ENCODE results near the gene PTPN12. TPM values are rescaled to one million over a fixed set of nuclear protein-coding genes. Genes with fewer than 3 reads are reported as not detected.

Gene PTPN12
- polyA plus RNA-seq, 1 experiment, result 45.3 TPM

GRCh38 chr7:77653572-77653971 lies 116.5 kb downstream of the PTPN12 start:
- Histone ChIP-seq H3K4me3 (ENCODE audit: low read depth, low read length) (no peak overlapping the region), H3K27me3 (ENCODE audit: control insufficient read depth, insufficient read depth, low read length) (no peaks in the 10 kb centered on the region), H3K9me3 (ENCODE audit: control insufficient read depth, insufficient read depth, low read length) (no peaks in the 10 kb centered on the region), H3K27ac (ENCODE audit: low read depth, low read length) (no peak overlapping the region)
- CTCF ChIA-PET, result interaction anchor here (0.7 to 6.2 kb wide), 3 partner anchors 37 to 283 kb away, joined by 3 to 116 read pairs (median 5); no protein-coding TSS in a partner anchor
- POLR2A ChIA-PET, result no interaction called here
- DNase-seq (ENCODE audit: low read depth, low spot score), result no peak
- no peak for TF ChIP-seq CTCF (IDR thresholded peaks at IDR 0.05; ENCODE audit: low read depth, low read length)

GRCh38 chr7:77655356-77655755 lies 118.3 kb downstream of the PTPN12 start:
- CTCF ChIA-PET, result interaction anchor here (1.9 to 7.1 kb wide), 2 partner anchors 23 to 105 kb away, joined by 5 to 66 read pairs; no protein-coding TSS in a partner anchor
- H3K27ac ChIP-seq (ENCODE audit: low read depth, low read length), result no peak overlapping the region
- H3K4me3 ChIP-seq (ENCODE audit: low read depth, low read length), result no peak overlapping the region
- POLR2A ChIA-PET, result no interaction called here
- no peaks in the 10 kb centered on the region for H3K27me3 ChIP-seq (ENCODE audit: control insufficient read depth, insufficient read depth, low read length)
- no peaks in the 10 kb centered on the region for H3K9me3 ChIP-seq (ENCODE audit: control insufficient read depth, insufficient read depth, low read length)
- TF ChIP-seq CTCF (IDR thresholded peaks at IDR 0.05; ENCODE audit: low read depth, low read length), result no peak
- no peak for DNase-seq (ENCODE audit: low read depth, low spot score)

- DNase-seq (ENCODE audit: low read depth, low spot score), result no peak
- Histone ChIP-seq H3K9me3 (ENCODE audit: control insufficient read depth, insufficient read depth, low read length) (no peaks in the 10 kb centered on the region), H3K27ac (ENCODE audit: low read depth, low read length) (no peak overlapping the region), H3K4me3 (ENCODE audit: low read depth, low read length) (no peak overlapping the region), H3K27me3 (ENCODE audit: control insufficient read depth, insufficient read depth, low read length) (no peaks in the 10 kb centered on the region)
- ChIA-PET CTCF (interaction anchor here (0.7 to 7.1 kb wide), 3 partner anchors 22 to 362 kb away, joined by 4 to 66 read pairs (median 5); no protein-coding TSS in a partner anchor), POLR2A (no interaction called here)
- no peak for TF ChIP-seq CTCF (IDR thresholded peaks at IDR 0.05; ENCODE audit: low read depth, low read length)
Measured at GRCh38 chr7:77655836-77656455, 118.9 kb downstream of the PTPN12 start.

GRCh38 chr7:77657427-77658224 lies 120.5 kb downstream of the PTPN12 start:
- Histone ChIP-seq H3K4me3 (ENCODE audit: low read depth, low read length) (no peak overlapping the region), H3K27me3 (ENCODE audit: control insufficient read depth, insufficient read depth, low read length) (no peaks in the 10 kb centered on the region), H3K27ac (ENCODE audit: low read depth, low read length) (no peak overlapping the region), H3K9me3 (ENCODE audit: control insufficient read depth, insufficient read depth, low read length) (no peaks in the 10 kb centered on the region)
- CTCF ChIA-PET, result interaction anchor here (0.6 to 7.1 kb wide), 12 partner anchors 17 to 278 kb away, joined by 3 to 66 read pairs (median 4); no protein-coding TSS in a partner anchor
- POLR2A ChIA-PET, result interaction anchor here (0.6 kb wide), 1 partner anchor 352 kb away, joined by 3 read pairs; no protein-coding TSS in a partner anchor
- TF ChIP-seq CTCF (IDR thresholded peaks at IDR 0.05; ENCODE audit: low read depth, low read length), result peak; percentile 55
- DNase-seq (ENCODE audit: low read depth, low spot score), result no peak

Data from AG04450 (cell line).